Ovary (tissue), 3 donors: ENCODE measurements around the gene NTRK2.

Experiments
- POLR2A ChIP-seq: fragments of 450-650 bp; IDR thresholded peaks from one replicate; pipeline ENCODE4 v1.6.1; 2017; ENCODE audit warnings: antibody characterized with exemption, mild to moderate bottlenecking, moderate library complexity
- TF ChIP-seq, protein P1 (sequence below), 3 donors: fragments of 450-650 bp in 2 of 3; fragments of 200-600 bp in 1 of 3; IDR thresholded peaks; one replicate each; pipeline versions ENCODE4 v1.5.1 to v1.8.0; 2016 to 2022; ENCODE audit warnings: antibody characterized with exemption in 3 of 3, mild to moderate bottlenecking in 1 of 3
- donor health status: DM: no; HTN: no; CAD: no.

DNA sequence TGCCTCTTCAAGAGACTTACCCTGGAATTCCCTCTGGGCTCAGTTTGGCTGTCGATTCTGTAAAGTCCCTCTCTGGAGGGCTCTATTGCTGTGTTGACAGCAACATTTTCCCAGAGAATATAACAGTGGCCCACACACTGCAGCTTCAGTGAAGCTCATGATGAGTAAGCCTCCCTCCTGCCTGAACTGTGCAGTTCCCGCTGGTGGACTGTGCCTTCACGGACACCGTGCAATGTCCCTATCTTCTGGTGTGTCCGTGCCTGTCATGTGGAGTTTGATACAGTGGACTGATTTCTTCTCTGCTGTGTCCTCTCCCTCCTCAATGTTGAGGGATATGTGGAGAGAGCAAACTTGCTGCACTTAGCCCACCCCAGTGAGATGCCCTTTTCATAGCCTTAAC lies 109.0 kb downstream of the NTRK2 start:
- TF ChIP-seq POLR2A: no peak
- TF ChIP-seq, protein P1, sequence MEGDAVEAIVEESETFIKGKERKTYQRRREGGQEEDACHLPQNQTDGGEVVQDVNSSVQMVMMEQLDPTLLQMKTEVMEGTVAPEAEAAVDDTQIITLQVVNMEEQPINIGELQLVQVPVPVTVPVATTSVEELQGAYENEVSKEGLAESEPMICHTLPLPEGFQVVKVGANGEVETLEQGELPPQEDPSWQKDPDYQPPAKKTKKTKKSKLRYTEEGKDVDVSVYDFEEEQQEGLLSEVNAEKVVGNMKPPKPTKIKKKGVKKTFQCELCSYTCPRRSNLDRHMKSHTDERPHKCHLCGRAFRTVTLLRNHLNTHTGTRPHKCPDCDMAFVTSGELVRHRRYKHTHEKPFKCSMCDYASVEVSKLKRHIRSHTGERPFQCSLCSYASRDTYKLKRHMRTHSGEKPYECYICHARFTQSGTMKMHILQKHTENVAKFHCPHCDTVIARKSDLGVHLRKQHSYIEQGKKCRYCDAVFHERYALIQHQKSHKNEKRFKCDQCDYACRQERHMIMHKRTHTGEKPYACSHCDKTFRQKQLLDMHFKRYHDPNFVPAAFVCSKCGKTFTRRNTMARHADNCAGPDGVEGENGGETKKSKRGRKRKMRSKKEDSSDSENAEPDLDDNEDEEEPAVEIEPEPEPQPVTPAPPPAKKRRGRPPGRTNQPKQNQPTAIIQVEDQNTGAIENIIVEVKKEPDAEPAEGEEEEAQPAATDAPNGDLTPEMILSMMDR (IDR thresholded peaks at IDR 0.05): no peak
